Gastrocnemius medialis (tissue), 4 donors: ENCODE results near the gene SIX4.

ENCODE experiments used
- POLR2A ChIP-seq, 2 donors: fragments of 450-650 bp; IDR thresholded peaks; one replicate each; pipeline ENCODE4 v1.6.1; 2017; ENCODE audit warnings: antibody characterized with exemption in 2 of 2, mild to moderate bottlenecking in 2 of 2, moderate library complexity in 2 of 2
- TF ChIP-seq, protein P1 (sequence below), 5 experiments: fragments of 450-650 bp in 3 of 5; fragments of 200-600 bp in 2 of 5; sonication (generic) in 2 of 5; IDR thresholded peaks in 4 of 5; conservative IDR thresholded peaks in 1 of 5; 1 replicate in 4 of 5; 2 replicates in 1 of 5; pipeline ENCODE4 v1.5.1; 2016 to 2019; ENCODE audit warnings: antibody characterized with exemption in 5 of 5, mild to moderate bottlenecking in 3 of 5, moderate library complexity in 3 of 5

DNA sequence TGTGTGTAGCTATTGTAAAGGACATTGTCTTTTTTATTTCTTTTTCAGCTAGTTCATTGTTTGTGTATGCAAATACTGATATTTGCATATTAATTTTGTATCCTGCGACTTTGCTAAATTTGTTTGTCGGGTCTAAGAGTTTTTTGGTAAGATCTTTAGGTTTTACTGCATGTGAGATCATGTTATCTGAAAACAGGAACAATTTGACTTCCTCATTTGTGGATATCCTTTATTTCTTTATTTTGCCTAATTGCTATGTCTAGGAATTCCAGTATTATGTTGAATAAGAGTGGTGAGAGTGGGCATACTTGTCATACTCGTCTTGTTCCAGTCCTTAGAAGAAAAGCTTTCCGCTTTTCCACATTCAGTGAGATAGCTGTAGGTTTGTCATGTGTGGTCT lies 28.8 kb downstream of the SIX4 start:
- TF ChIP-seq, protein P1, sequence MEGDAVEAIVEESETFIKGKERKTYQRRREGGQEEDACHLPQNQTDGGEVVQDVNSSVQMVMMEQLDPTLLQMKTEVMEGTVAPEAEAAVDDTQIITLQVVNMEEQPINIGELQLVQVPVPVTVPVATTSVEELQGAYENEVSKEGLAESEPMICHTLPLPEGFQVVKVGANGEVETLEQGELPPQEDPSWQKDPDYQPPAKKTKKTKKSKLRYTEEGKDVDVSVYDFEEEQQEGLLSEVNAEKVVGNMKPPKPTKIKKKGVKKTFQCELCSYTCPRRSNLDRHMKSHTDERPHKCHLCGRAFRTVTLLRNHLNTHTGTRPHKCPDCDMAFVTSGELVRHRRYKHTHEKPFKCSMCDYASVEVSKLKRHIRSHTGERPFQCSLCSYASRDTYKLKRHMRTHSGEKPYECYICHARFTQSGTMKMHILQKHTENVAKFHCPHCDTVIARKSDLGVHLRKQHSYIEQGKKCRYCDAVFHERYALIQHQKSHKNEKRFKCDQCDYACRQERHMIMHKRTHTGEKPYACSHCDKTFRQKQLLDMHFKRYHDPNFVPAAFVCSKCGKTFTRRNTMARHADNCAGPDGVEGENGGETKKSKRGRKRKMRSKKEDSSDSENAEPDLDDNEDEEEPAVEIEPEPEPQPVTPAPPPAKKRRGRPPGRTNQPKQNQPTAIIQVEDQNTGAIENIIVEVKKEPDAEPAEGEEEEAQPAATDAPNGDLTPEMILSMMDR (IDR thresholded peaks at IDR 0.05 in 4 of 5, conservative IDR thresholded peaks at IDR 0.05 in 1 of 5): no peak
- TF ChIP-seq POLR2A (IDR thresholded peaks at IDR 0.05): no peak
